Right lobe of liver (tissue), 4 donors: ENCODE data around the gene CYP2A13.

Experiments
- CTCF ChIP-seq, 4 donors: fragments of 200-600 bp in 3 of 4; fragments of 450-650 bp in 1 of 4; IDR thresholded peaks; one replicate each; pipeline versions ENCODE4 v1.5.1 to v1.8.0; 2016 to 2022; ENCODE audit warnings: antibody characterized with exemption in 4 of 4, mild to moderate bottlenecking in 2 of 4
- POLR2A ChIP-seq: fragments of 450-650 bp; IDR thresholded peaks from one replicate; pipeline ENCODE4 v1.6.1; 2017; ENCODE audit warnings: antibody characterized with exemption, mild to moderate bottlenecking
- donor health status: DM: no; HTN: no; CAD: no.
- donor health status: DM: no; HTN: no; CAD: no.
- donor health status: DM: no; HTN: yes; CAD: no.

DNA sequence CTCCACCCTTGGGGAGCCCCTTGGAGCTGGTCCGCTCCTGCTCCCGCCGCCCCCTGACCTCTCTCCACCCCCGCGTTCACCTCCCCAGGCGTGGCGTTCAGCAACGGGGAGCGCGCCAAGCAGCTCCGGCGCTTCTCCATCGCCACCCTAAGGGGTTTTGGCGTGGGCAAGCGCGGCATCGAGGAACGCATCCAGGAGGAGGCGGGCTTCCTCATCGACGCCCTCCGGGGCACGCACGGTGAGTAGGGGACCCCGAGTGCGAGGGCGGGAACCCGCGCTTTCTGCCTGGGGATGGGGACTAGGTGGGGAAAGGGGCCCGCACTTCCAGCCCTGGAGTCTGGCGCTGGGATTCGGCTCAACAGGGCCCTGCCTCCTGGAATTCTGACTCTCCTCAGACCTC lies 1.7 kb downstream of the CYP2A13 start:
- TF ChIP-seq CTCF (IDR thresholded peaks at IDR 0.05) (no peak), POLR2A (no peak)
